Lung (tissue), 12 donors: ENCODE data around the gene PCDHA1. TPM values are rescaled to one million over a fixed set of nuclear protein-coding genes. Genes with fewer than 3 reads are reported as not detected.
"Not testable (repeated sequence)": the region's sequence is repeated elsewhere in the genome, so short reads cannot be mapped to it uniquely, and the experiment has no call there.

ENCODE experiments used
- ATAC-seq: fragments of 200-7000 bp; cut with Tn5 transposase; one replicate; pipeline ENCODE4 v1.9.1; 2020; ENCODE audit warnings: moderate number of reproducible peaks; ENCODE audit not compliant: insufficient read depth, low FRiP score
- DNase-seq, 3 donors: peaks; one replicate each; pipeline ENCODE4 v3.0.0-alpha.2; 2013 to 2017
- H3K27ac ChIP-seq, 2 donors: one replicate each; pipeline ENCODE4 v1.5.1; 2013; ENCODE audit warnings: mild to moderate bottlenecking in 2 of 2, moderate library complexity in 2 of 2, control low read depth in 1 of 2, inconsistent platforms in 1 of 2, low read depth in 1 of 2, low read length in 1 of 2
- H3K27me3 ChIP-seq, 3 donors: one replicate each; pipeline ENCODE4 v1.5.1; 2013; ENCODE audit warnings: low read length in 2 of 3; ENCODE audit not compliant: control insufficient read depth in 3 of 3, insufficient read depth in 3 of 3
- H3K36me3 ChIP-seq, 4 donors: one replicate each; pipeline ENCODE4 v1.5.1; 2013; ENCODE audit warnings: low read length in 4 of 4, mild to moderate bottlenecking in 1 of 4, moderate library complexity in 1 of 4; ENCODE audit not compliant: control insufficient read depth in 4 of 4, insufficient read depth in 4 of 4
- H3K4me1 ChIP-seq, 5 donors: one replicate each; pipeline ENCODE4 v1.5.1; 2013; ENCODE audit warnings: low read length in 5 of 5, mild to moderate bottlenecking in 2 of 5, moderate library complexity in 1 of 5; ENCODE audit not compliant: control insufficient read depth in 5 of 5, insufficient read depth in 5 of 5
- H3K4me3 ChIP-seq: one replicate; pipeline ENCODE4 v1.5.1; 2013; ENCODE audit warnings: mild to moderate bottlenecking, control low read depth, moderate library complexity
- H3K9ac ChIP-seq, 2 donors: one replicate each; pipeline ENCODE4 v1.5.1; 2013; ENCODE audit warnings: low read length in 2 of 2, control low read depth in 1 of 2; ENCODE audit not compliant: insufficient read depth in 1 of 2
- H3K9me3 ChIP-seq, 4 donors: one replicate each; pipeline ENCODE4 v1.5.1; 2013; ENCODE audit warnings: low read length in 3 of 4, mild to moderate bottlenecking in 1 of 4, moderate library complexity in 1 of 4; ENCODE audit not compliant: control insufficient read depth in 4 of 4, insufficient read depth in 3 of 4
- WGBS, 2 donors: extraction: QIAGEN DNeasy Blood & Tissue Kit; methylation state at CpG; one replicate each; pipeline ENCODE4 v1.1.7; 2013; 5-methylcytosine and 5-hydroxymethylcytosine counted together
- polyA plus RNA-seq, 2 donors: library from polyadenylated mRNA; stranded (reverse); fragments of 200-250 nt; gene quantifications; one replicate each; pipeline ENCODE4 v1.2.1, GENCODE V29; 2013
- total RNA-seq, 2 donors: library from RNA; depleted of rRNA in 1 of 2; stranded (reverse); fragments of >200 nt in 1 of 2; gene quantifications; one replicate each; pipeline ENCODE4 v1.2.1, GENCODE V29; 2014 to 2021
- TF ChIP-seq, protein P1 (sequence below): IDR thresholded peaks from 2 replicates; pipeline ENCODE4 v1.5.1; 2012; ENCODE audit warnings: mild to moderate bottlenecking; ENCODE audit errors: control extremely low read depth, extremely low read depth
- donor health status: control.
- donor health status: control.
- donor health status: Bipolar disorder and iron deficiency.
- donor health status: healthy.
- donor health status: DM: yes; HTN: yes; CAD: no.

The PCDHA1 gene
- total and polyA plus RNA-seq, 4 donors: 0.02 to 0.30 TPM; not detected in 2

DNA sequence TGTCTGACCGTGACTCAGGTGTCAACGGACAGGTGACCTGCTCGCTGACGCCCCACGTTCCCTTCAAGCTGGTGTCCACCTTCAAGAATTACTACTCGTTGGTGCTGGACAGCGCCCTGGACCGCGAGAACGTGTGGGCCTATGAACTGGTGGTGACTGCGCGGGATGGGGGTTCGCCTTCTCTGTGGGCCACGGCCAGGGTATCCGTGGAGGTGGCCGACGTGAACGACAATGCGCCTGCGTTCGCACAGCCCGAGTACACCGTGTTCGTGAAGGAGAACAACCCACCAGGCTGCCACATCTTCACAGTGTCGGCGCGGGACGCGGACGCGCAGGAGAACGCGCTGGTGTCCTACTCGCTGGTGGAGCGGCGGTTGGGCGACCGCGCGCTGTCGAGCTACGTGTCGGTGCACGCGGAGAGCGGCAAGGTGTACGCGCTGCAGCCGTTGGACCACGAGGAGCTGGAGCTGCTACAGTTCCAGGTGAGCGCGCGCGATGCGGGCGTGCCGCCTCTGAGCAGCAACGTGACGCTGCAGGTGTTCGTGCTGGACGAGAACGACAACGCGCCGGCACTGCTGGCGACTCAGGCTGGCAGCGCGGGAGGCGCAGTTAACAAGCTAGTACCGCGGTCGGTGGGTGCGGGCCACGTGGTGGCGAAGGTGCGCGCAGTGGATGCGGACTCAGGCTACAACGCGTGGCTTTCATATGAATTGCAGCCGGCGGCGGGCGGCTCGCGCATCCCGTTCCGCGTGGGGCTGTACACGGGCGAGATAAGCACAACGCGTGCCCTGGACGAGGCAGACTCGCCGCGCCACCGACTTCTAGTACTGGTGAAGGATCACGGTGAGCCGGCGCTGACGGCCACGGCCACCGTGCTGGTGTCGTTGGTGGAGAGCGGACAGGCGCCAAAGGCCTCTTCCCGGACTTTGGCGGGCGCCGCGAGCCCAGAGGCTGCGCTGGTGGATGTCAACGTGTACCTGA is 84.6 kb downstream of the PCDHA1 start:
- Histone ChIP-seq H3K9ac (no peak overlapping the region), H3K27me3 (peaks cover 0 to 6% (median 0%) of the 10 kb centered on the region in 3 donors), H3K27ac (no peak overlapping the region), H3K4me3 (no peak overlapping the region), H3K36me3 (no peaks in the 10 kb centered on the region), H3K9me3 (peaks cover 0 to 29% (median 3%) of the 10 kb centered on the region in 4 donors), H3K4me1 (peaks cover 0 to 1% (median 0%) of the 10 kb centered on the region in 5 donors)
- TF ChIP-seq, protein P1, sequence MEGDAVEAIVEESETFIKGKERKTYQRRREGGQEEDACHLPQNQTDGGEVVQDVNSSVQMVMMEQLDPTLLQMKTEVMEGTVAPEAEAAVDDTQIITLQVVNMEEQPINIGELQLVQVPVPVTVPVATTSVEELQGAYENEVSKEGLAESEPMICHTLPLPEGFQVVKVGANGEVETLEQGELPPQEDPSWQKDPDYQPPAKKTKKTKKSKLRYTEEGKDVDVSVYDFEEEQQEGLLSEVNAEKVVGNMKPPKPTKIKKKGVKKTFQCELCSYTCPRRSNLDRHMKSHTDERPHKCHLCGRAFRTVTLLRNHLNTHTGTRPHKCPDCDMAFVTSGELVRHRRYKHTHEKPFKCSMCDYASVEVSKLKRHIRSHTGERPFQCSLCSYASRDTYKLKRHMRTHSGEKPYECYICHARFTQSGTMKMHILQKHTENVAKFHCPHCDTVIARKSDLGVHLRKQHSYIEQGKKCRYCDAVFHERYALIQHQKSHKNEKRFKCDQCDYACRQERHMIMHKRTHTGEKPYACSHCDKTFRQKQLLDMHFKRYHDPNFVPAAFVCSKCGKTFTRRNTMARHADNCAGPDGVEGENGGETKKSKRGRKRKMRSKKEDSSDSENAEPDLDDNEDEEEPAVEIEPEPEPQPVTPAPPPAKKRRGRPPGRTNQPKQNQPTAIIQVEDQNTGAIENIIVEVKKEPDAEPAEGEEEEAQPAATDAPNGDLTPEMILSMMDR: no peak
- 46 to 52% methylated on average over 112 to 114 of the region's 114 CpGs for WGBS, 2 donors
- DNase-seq: no peak
- ATAC-seq: no peak

DNA sequence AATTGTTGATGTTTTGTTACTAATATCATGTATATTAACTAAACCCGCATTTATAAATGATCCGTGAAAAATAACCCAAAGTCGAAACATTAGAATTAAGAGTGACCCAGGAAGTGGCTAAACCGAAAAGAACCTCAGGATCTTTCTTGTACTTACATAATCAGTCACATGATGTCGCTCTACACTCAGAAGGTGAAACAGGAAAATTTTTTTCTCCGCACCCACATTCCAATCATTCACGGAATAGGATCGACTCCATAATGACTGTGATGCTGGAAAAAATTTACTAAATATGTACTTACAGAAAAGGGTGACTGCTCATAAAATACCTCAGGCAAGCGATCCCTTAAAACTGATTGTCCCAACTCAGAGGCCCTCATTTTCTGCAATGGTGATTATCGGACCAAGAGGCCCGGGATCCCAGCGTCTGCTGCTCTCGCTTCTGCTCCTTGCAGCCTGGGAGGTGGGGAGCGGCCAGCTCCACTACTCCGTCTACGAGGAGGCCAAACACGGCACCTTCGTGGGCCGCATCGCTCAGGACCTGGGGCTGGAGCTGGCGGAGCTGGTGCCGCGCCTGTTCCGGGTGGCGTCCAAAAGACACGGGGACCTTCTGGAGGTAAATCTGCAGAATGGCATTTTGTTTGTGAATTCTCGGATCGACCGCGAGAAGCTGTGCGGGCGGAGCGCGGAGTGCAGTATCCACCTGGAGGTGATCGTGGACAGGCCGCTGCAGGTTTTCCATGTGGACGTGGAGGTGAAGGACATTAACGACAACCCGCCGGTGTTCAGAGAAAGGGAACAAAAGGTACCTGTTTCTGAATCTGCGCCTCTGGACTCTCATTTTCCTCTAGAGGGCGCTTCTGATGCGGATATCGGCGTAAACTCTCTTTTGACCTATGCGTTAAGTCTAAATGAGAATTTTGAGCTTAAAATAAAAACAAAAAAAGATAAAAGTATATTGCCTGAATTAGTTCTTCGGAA is 89.4 kb downstream of the PCDHA1 start, which contains the start of gene PCDHA12:
PCDHA12 (plus strand) TSS at position 224 of the 981 bp plus-strand sequence; CDS start at position 389, 165 bp downstream.
- no peak for DNase-seq
- Histone ChIP-seq H3K4me1 (peaks cover 0 to 2% (median 0%) of the 10 kb centered on the region in 5 donors), H3K4me3 (no peak within 1 kb of the TSS), H3K9ac (no peak within 1 kb of the TSS), H3K27ac (no peak within 1 kb of the TSS), H3K9me3 (peaks cover 0 to 33% (median 2%) of the 10 kb centered on the region in 4 donors), H3K27me3 (peaks cover 0 to 6% (median 0%) of the 10 kb centered on the region in 3 donors), H3K36me3 (no peaks in the 10 kb centered on the region)
- peak; percentile 62 for ATAC-seq
- TF ChIP-seq, protein P1: no peak
- 15 to 17% methylated on average over 45 to 47 of the region's 47 CpGs for WGBS, 2 donors

DNA sequence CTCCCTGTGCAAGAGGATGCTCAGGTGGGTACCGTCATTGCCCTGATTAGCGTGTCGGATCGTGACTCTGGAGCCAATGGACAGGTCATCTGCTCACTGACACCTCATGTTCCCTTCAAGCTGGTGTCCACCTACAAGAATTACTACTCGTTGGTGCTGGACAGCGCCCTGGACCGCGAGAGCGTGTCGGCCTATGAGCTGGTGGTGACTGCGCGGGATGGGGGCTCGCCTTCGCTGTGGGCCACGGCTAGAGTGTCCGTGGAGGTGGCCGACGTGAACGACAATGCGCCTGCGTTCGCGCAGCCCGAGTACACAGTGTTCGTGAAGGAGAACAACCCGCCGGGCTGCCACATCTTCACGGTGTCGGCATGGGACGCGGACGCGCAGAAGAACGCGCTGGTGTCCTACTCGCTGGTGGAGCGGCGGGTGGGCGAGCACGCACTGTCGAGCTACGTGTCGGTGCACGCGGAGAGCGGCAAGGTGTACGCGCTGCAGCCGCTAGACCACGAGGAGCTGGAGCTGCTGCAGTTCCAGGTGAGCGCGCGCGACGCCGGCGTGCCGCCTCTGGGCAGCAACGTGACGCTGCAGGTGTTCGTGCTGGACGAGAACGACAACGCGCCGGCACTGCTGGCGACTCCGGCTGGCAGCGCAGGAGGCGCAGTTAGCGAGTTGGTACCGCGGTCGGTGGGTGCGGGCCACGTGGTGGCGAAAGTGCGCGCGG is 90.8 kb downstream of the PCDHA1 start:
- DNase-seq: not testable (repeated sequence)

More for the DNA sequence above, 90.8 kb downstream of the PCDHA1 start:
- ATAC-seq, H3K4me1 ChIP-seq, H3K4me3 ChIP-seq, H3K27me3 ChIP-seq, H3K9ac ChIP-seq, H3K27ac ChIP-seq, H3K36me3 ChIP-seq: not testable (repeated sequence)
- H3K9me3 ChIP-seq: peaks cover 2 to 24% (median 2%) of the 10 kb centered on the region in 4 donors
- 40 to 49% methylated on average over 80 of the region's 80 CpGs for WGBS, 2 donors
